Activated T-cell treated with anti-CD3 and anti-CD28 coated beads, Interleukin-2, amount 50 U/mL, for 72 hours (primary cell): ENCODE results near the gene TRPV5. TPM values are rescaled to one million over a fixed set of nuclear protein-coding genes. Genes with fewer than 3 reads are reported as not detected.

Experiments used
- ATAC-seq, 2 donors: fragments of 150-1000 bp; cut with Tn5 transposase; replicated peaks in 1 of 2; 2 replicates each; pipeline ENCODE4 v1.10.0; 2021; ENCODE audit warnings: moderate library complexity in 2 of 2, mild to moderate bottlenecking in 1 of 2
- DNase-seq, 2 donors: peaks; one replicate each; pipeline ENCODE4 v3.0.0; 2021 to 2022; ENCODE audit warnings: mixed read lengths in 1 of 2
- H3K27ac Mint-ChIP-seq: one replicate; pipeline ENCODE4 v1.8.0; 2022; ENCODE audit warnings: mild to moderate bottlenecking, moderate library complexity, mixed read lengths
- H3K27me3 Mint-ChIP-seq: one replicate; pipeline ENCODE4 v1.8.0; 2022; ENCODE audit warnings: low read depth, mixed read lengths
- H3K36me3 Mint-ChIP-seq, 2 donors: one replicate each; pipeline ENCODE4 v1.8.0; 2022; ENCODE audit warnings: mixed read lengths in 2 of 2, mild to moderate bottlenecking in 1 of 2; ENCODE audit not compliant: insufficient read depth in 2 of 2
- H3K4me1 Mint-ChIP-seq: one replicate; pipeline ENCODE4 v1.8.0; 2022; ENCODE audit warnings: low read depth, mixed read lengths
- H3K4me3 Mint-ChIP-seq, 2 donors: one replicate each; pipeline ENCODE4 v1.8.0; 2022; ENCODE audit warnings: mild to moderate bottlenecking in 2 of 2, mixed read lengths in 2 of 2, moderate library complexity in 2 of 2
- H3K9me3 Mint-ChIP-seq, 2 donors: one replicate each; pipeline ENCODE4 v1.8.0; 2022; ENCODE audit warnings: mixed read lengths in 2 of 2
- total RNA-seq, 2 donors: library from RNA; stranded (reverse); gene quantifications; one replicate each; pipeline ENCODE4 v1.2.3, GENCODE V29; 2022

TRPV5 gene
- total RNA-seq, 2 donors from 2014 or later: 0.09 TPM; not detected in 1

DNA sequence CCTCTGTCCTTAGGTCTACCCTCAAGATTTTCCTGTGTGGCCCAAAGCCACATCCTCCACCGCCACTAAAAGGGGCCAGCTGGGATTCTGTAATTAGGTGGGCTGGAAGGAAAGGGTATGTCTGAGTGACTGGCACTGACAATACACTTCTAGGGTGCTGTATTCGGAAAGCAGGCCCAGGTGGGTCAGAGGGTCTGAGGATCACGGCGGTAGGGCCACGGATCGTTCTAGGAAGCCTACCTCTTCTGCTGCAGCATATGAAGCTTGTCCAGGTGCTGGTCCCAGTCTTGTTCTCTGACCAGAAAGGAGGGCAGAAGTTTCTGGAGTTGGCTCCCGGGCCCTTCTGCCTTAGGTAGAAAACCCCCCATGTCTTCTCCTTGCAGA, 462 bp downstream of the TRPV5 start:
- H3K9me3 Mint-ChIP-seq: no peaks in the 10 kb centered on the region
- H3K27ac Mint-ChIP-seq: no peak overlapping the region
- H3K36me3 Mint-ChIP-seq: no peaks in the 10 kb centered on the region
- no peaks in the 10 kb centered on the region for H3K4me1 Mint-ChIP-seq
- H3K4me3 Mint-ChIP-seq: no peak overlapping the region
- ATAC-seq (no peak), DNase-seq (no peak)
- H3K27me3 Mint-ChIP-seq: peaks cover 5% of the 10 kb centered on the region

DNA sequence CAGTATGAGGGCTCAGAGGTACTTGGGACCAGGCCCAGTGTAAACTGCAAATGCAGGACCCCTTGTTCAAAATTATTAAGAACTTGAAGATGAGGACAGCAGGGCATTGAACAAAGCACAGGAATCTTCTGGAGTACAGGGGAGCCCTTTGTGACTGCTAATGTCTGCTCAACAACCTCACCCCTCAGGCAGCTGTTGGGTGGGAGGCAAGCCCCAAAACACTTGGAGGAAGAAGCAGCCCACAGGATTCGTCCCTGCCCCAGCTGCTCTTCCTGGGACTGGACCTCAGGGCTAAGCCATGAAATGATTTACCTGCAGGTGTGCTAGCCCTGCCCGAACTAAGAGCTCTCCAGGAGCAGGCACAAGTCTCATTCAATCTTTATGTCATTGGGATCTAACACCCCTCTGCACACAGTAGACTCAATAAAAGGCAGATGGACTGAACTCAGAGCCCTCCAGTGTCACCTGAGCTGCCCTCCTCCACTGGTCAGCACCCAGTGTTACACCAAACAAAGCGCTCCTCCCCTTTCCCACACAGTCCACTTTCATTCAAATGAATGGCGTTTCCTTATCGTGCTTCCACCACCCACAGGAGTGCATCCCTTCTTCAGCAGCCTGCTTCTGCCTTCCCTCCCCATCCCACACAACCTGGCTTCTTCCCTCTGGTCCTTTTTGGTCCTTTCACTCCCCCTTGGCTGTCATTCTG, 1.0 kb downstream of the TRPV5 start:
- no peaks in the 10 kb centered on the region for H3K9me3 Mint-ChIP-seq
- no peak overlapping the region for H3K27ac Mint-ChIP-seq
- peaks cover 5% of the 10 kb centered on the region for H3K27me3 Mint-ChIP-seq
- H3K4me3 Mint-ChIP-seq: no peak overlapping the region
- ATAC-seq: no peak
- no peaks in the 10 kb centered on the region for H3K4me1 Mint-ChIP-seq
- no peak for DNase-seq
- no peaks in the 10 kb centered on the region for H3K36me3 Mint-ChIP-seq

DNA sequence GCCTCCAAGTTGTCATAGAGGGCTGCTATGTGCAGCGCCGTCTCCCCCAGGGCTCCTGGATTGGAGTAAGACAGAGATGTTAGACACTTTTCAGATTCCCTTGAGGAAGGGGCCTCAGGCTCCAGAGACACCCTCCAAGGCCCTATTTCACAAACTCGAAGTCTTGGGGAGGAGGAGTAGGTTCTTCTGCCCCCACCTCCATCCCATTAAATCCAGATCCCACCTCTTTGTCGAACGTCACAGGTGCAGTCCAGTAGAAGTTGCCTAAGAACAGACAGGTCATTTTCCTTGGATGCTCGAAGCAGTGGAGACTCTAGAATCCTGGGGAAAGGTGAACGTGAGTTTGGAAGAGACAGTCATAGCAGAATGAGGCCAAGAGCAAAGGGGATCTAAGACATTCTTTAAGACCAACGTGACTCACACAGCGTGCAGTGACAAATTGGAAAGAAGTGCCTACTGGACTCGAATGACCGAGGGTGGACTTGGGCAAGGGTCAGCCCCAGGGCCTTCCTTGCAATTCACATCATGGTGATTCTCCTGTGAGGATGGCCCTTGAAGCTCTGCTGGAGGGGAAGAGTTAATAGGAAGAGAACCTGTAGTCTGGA, 3.3 kb downstream of the TRPV5 start:
- DNase-seq: no peak
- Mint-ChIP-seq H3K27ac (no peak overlapping the region), H3K27me3 (no peaks in the 10 kb centered on the region), H3K4me3 (no peak overlapping the region), H3K4me1 (no peaks in the 10 kb centered on the region), H3K36me3 (no peaks in the 10 kb centered on the region), H3K9me3 (no peaks in the 10 kb centered on the region)
- ATAC-seq: no peak

DNA sequence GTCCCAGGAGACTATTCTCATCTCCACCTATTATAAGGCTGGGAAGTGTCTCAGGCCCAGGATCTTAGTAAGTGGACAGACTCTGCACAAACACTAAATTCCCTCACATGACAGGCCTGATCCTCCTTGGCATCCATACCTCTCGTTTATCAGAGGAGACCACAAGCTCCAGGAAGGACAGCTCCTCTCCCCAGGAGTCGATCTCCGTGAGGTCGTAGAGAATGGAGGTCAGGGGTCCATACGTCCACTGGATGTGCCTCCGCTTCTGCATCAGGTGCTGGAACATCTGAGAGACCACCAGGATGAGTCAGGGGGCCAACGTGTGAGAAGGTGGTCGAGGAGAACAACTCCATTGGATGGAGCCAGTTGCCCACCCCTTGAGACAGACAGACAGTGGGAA, 5.6 kb downstream of the TRPV5 start:
- Mint-ChIP-seq H3K4me3 (no peak overlapping the region), H3K9me3 (no peaks in the 10 kb centered on the region), H3K4me1 (no peaks in the 10 kb centered on the region), H3K27me3 (no peaks in the 10 kb centered on the region), H3K27ac (no peak overlapping the region), H3K36me3 (no peaks in the 10 kb centered on the region)
- DNase-seq (no peak), ATAC-seq (no peak)

DNA sequence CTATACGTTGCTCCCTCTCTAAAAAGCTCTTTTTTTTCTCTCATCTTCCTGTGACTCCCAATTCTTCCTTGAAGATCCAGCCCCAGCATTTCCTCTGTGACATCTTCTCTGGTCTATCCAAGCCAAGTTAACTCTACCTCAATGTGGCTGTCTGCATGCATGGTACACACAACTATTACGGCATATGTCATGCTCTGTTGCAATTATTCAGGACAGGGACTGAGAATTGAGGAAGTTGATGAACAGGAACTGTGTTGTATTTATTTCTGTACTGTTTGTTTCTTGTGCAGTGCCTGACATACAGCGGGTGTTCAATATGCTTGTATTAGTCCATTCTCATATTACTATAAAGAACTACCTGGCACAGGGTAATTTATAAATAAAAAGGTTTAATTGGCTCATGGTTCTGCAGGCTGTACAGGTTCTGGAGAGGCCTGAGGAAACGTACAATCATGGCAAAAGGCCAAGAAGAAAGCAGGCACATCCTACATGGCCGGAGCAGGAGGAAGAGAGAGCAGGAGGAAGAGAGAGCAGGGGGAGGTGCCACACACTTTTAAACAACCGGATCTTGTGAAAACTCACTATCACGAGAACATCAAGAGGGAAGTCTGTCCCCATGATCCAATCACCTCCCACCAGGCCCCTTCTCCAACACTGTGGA, 6.3 kb downstream of the TRPV5 start:
- H3K36me3 Mint-ChIP-seq: no peaks in the 10 kb centered on the region
- H3K9me3 Mint-ChIP-seq: no peaks in the 10 kb centered on the region
- no peak for ATAC-seq
- H3K4me1 Mint-ChIP-seq: no peaks in the 10 kb centered on the region
- no peaks in the 10 kb centered on the region for H3K27me3 Mint-ChIP-seq
- DNase-seq: no peak
- no peak overlapping the region for H3K4me3 Mint-ChIP-seq
- H3K27ac Mint-ChIP-seq: no peak overlapping the region

DNA sequence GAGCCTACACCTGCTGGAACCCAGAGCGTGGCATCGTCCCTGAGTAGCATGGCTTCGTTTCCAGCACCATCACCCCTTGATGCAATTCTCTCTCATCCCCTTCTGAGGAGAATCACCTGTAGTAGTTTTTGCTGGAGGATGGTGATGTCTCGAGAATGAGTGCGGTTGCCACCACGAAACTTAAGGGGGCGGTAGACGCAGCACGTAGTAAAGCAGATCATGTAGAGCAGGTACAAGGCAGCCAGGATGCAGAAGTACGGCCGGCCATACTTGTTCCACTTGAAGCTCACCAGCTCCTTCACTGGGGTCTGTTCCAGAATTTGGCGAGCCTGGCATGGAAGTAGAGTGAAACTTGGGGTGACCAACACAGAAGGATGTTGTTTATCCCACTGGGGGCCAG, 8.1 kb downstream of the TRPV5 start:
- no peak for ATAC-seq
- no peak overlapping the region for H3K27ac Mint-ChIP-seq
- no peaks in the 10 kb centered on the region for H3K9me3 Mint-ChIP-seq
- H3K4me1 Mint-ChIP-seq: no peaks in the 10 kb centered on the region
- no peak for DNase-seq
- no peaks in the 10 kb centered on the region for H3K27me3 Mint-ChIP-seq
- H3K36me3 Mint-ChIP-seq: no peaks in the 10 kb centered on the region
- no peak overlapping the region for H3K4me3 Mint-ChIP-seq

DNA sequence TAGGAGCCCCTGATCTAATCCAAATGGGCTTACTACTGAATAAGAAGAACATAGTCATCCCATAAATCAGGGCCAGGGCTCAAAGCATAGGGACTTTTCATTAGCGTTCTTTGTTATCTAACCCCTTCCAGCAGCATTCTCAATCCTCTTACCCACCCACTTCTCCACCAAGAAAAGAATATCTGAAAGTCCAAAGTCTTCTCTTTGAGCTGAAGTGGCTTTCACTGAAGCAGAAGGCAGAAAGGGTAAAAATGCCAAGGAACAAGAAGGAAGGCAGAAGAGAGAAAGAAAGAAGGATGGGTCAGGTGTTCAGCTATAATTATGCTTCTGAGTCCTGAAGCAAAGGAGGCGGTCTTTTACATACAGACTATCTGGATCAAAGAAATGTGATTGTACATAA, 10.2 kb downstream of the TRPV5 start:
- no peak for ATAC-seq
- Mint-ChIP-seq H3K36me3 (no peaks in the 10 kb centered on the region), H3K9me3 (no peaks in the 10 kb centered on the region)

DNA sequence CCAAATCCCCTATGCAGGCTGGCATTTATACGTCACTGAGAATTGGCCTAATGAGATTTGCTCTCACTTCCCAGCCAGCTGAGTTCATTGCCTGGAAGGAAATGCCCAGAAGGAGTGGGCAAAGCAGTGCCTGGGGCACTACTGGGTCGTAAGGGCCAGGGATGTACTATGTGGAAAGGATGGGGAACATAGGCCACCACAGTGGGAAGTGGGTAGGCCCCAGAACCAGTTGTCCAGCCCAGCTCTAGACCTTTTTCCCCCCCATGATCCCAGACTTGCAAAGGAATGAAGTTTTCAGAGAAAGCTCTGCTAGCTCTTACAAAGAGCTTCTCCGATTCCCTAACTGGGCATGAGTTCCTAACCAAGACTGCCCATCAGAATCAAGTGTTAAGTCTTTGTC, 13.9 kb downstream of the TRPV5 start:
- Mint-ChIP-seq H3K27ac (no peak overlapping the region), H3K4me3 (no peak overlapping the region), H3K9me3 (no peaks in the 10 kb centered on the region), H3K4me1 (no peaks in the 10 kb centered on the region), H3K27me3 (peaks cover 7% of the 10 kb centered on the region), H3K36me3 (no peaks in the 10 kb centered on the region)
- DNase-seq (no peak), ATAC-seq (no peak)

More for the DNA sequence above, 10.2 kb downstream of the TRPV5 start:
- Mint-ChIP-seq H3K27me3 (peaks cover 3% of the 10 kb centered on the region), H3K4me1 (no peaks in the 10 kb centered on the region), H3K4me3 (no peak overlapping the region), H3K27ac (no peak overlapping the region)
- no peak for DNase-seq

DNA sequence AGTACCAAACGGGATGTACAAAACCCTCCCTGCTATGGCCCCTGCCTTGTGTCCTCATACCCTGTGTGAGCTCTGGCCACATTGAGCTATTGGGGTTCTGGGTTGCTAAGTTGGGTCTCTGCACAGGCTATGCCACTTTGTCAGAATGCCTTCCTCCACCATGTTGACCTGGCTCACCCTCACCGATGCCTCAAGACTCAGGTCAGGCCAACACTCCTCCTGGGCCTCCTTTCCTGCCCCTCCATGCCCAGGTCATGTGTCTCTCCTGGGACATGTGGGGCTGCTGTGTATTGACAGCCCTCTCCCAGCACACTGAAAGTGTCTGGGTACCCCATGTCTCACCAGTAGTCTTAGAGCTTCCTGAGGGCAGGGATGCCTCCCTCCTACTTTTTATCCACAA, 14.6 kb downstream of the TRPV5 start:
- no peaks in the 10 kb centered on the region for H3K9me3 Mint-ChIP-seq
- DNase-seq (no peak), ATAC-seq (no peak)
- no peak overlapping the region for H3K27ac Mint-ChIP-seq
- no peak overlapping the region for H3K4me3 Mint-ChIP-seq
- H3K36me3 Mint-ChIP-seq: no peaks in the 10 kb centered on the region
- H3K4me1 Mint-ChIP-seq: no peaks in the 10 kb centered on the region
- H3K27me3 Mint-ChIP-seq: peaks cover 7% of the 10 kb centered on the region

DNA sequence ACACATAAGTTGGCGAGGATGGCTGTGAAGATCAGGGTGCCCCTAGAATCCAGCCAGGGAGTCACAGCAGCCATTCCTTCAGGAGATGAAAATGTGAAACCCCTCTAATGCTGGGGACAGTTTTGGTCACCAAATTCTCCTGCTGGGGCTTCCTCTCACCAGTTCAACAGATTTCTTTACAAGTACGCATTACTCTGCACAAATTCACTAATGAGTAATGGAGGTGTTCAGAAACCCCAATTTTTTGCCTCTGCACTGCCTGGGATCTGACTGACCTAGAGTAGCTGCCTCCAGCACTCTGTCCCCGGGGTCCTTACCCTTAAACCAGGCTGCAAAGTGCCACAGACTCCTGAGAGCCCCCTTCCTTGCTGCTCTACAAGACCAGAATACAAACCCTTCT, 16.1 kb downstream of the TRPV5 start:
- Mint-ChIP-seq H3K27ac (no peak overlapping the region), H3K4me1 (no peaks in the 10 kb centered on the region), H3K9me3 (no peaks in the 10 kb centered on the region), H3K4me3 (no peak overlapping the region), H3K36me3 (no peaks in the 10 kb centered on the region), H3K27me3 (peaks cover 7% of the 10 kb centered on the region)
- no peak for ATAC-seq
- DNase-seq: no peak

DNA sequence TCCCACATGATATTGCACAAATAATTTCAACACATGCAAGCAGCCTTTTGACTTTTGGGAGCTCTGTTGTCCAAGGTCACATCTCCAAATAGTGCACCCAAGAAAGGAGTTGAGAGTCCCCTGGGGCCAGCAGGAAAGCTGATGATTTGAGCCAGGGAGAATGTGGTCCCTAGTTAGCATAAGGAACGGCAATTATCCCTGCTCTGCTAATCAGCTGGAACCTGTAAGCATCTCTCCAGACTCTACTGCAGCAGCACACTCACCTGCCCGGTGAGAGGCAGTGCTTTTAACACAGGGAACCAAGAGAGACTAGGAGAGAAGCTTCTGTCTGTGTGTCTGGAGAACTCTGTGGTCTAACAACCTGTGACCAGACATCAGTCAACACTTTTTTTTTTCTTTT, 17.0 kb downstream of the TRPV5 start:
- H3K36me3 Mint-ChIP-seq: no peaks in the 10 kb centered on the region
- no peak overlapping the region for H3K27ac Mint-ChIP-seq
- no peak overlapping the region for H3K4me3 Mint-ChIP-seq
- no peak for ATAC-seq
- H3K4me1 Mint-ChIP-seq: no peaks in the 10 kb centered on the region
- DNase-seq: no peak
- H3K9me3 Mint-ChIP-seq: no peaks in the 10 kb centered on the region
- H3K27me3 Mint-ChIP-seq: peaks cover 9% of the 10 kb centered on the region

DNA sequence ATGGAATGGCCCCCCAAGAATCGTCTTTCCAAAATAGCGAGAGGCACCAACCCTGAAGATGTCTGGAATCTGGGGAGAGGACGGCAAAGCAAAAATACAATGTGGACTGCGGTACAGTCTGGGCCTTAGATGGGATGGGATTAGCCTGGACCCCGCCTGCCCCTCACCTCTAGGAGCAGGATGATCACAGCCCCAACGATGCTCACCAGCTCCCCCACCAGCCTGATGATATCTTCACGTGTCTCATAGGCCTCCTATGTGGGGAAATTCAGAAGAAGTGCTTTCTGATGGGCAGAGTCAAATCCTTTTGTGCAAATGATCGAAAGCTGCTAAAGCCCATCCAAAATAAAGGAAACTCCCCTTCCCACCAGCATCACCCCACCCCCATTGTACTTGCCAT, 18.2 kb downstream of the TRPV5 start:
- DNase-seq: no peak
- Mint-ChIP-seq H3K4me1 (no peaks in the 10 kb centered on the region), H3K9me3 (no peaks in the 10 kb centered on the region), H3K27ac (no peak overlapping the region), H3K4me3 (no peak overlapping the region), H3K27me3 (peaks cover 20% of the 10 kb centered on the region), H3K36me3 (no peaks in the 10 kb centered on the region)
- ATAC-seq: no peak

DNA sequence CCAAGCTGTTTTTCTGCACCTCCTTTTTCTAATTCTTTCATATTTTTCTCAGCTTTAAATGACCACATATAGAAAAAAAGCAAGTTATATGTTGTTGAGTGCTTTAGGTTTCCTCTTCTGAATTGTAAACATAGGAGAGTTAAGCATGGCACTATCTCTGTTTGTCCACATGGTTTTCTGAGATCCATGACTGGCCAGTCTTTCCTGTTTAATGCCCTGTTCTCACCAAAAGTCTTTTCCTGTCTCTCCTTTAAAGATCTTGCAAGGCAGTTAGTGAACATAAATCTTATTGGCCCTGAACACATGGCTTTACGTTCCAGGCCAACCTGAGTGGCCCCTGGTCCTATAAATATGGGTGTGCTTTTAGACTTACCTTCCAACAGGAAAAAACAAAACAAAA, 19.4 kb downstream of the TRPV5 start:
- ATAC-seq (no peak), DNase-seq (no peak)
- no peak overlapping the region for H3K27ac Mint-ChIP-seq
- H3K4me3 Mint-ChIP-seq: no peak overlapping the region
- no peaks in the 10 kb centered on the region for H3K36me3 Mint-ChIP-seq
- peaks cover 23% of the 10 kb centered on the region for H3K27me3 Mint-ChIP-seq
- no peaks in the 10 kb centered on the region for H3K9me3 Mint-ChIP-seq
- H3K4me1 Mint-ChIP-seq: no peaks in the 10 kb centered on the region

DNA sequence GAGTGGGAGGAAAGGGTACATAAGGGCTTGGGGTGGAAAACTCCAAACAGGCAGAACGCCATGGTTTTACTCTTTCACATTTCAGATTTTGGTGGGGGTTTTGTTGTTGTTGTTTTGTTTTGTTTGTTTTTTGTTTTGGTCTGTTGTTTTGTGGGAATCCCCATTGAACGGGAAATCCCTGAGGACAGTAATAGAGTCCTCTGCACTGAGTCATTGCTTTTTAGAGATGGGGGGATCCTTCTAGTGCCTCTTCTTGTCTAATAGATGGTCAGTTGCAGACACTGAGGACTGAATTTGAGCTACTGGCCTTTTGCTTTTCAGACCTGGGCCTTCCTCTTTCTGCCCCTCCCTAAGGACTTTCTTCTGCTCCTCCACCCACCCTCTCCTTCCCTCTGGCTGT, 20.0 kb downstream of the TRPV5 start:
- Mint-ChIP-seq H3K4me3 (no peak overlapping the region), H3K27me3 (peaks cover 28% of the 10 kb centered on the region), H3K27ac (no peak overlapping the region), H3K4me1 (no peaks in the 10 kb centered on the region), H3K36me3 (no peaks in the 10 kb centered on the region), H3K9me3 (no peaks in the 10 kb centered on the region)
- ATAC-seq (no peak), DNase-seq (no peak)
